DND-41 (cell line): ENCODE results near the gene GAPDH.

Source experiments
- EZH2 ChIP-seq: IDR thresholded peaks from 3 replicates; pipeline ENCODE4 v1.6.1; 2012; ENCODE audit warnings: borderline replicate concordance, low read depth, mild to moderate bottlenecking, moderate library complexity, low read length, inconsistent platforms; ENCODE audit not compliant: severe bottlenecking
- TF ChIP-seq, protein P1 (sequence below): IDR thresholded peaks from 2 replicates; pipeline ENCODE4 v1.5.1; 2012; ENCODE audit warnings: borderline replicate concordance, low read length, moderate library complexity, mild to moderate bottlenecking; ENCODE audit not compliant: poor library complexity, severe bottlenecking; ENCODE audit errors: extremely low read depth

DNA sequence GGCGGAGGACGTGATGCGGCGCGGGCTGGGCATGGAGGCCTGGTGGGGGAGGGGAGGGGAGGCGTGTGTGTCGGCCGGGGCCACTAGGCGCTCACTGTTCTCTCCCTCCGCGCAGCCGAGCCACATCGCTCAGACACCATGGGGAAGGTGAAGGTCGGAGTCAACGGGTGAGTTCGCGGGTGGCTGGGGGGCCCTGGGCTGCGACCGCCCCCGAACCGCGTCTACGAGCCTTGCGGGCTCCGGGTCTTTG is 303 bp downstream of the GAPDH start:
- TF ChIP-seq, protein P1, sequence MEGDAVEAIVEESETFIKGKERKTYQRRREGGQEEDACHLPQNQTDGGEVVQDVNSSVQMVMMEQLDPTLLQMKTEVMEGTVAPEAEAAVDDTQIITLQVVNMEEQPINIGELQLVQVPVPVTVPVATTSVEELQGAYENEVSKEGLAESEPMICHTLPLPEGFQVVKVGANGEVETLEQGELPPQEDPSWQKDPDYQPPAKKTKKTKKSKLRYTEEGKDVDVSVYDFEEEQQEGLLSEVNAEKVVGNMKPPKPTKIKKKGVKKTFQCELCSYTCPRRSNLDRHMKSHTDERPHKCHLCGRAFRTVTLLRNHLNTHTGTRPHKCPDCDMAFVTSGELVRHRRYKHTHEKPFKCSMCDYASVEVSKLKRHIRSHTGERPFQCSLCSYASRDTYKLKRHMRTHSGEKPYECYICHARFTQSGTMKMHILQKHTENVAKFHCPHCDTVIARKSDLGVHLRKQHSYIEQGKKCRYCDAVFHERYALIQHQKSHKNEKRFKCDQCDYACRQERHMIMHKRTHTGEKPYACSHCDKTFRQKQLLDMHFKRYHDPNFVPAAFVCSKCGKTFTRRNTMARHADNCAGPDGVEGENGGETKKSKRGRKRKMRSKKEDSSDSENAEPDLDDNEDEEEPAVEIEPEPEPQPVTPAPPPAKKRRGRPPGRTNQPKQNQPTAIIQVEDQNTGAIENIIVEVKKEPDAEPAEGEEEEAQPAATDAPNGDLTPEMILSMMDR, result no peak
- TF ChIP-seq EZH2, result no peak
